K562 (cell line): Measurements from ENCODE around the gene SIRPA. TPM values are rescaled to one million over a fixed set of nuclear protein-coding genes. Genes with fewer than 3 reads are reported as not detected.

Source experiments
- ATAC-seq: fragments of 200-7000 bp; cut with Tn5 transposase; 3 replicates; pipeline ENCODE4 v1.9.1; 2020; ENCODE audit warnings: moderate library complexity
- BruUV-seq: library from RNA; stranded (reverse); fragments of 400-500 nt; replicated peaks from 2 replicates; lab custom pipeline; 2021; lab: Mats Ljungman, UMichigan
- CTCF ChIA-PET: fragments of 300-600 bp; formaldehyde crosslinking; extraction: SDS; loops from one replicate; lab custom pipeline; 2021; ENCODE audit warnings: low intra/inter-chr PET ratio; lab: Yijun Ruan, JAX
- POLR2A ChIA-PET: fragments of 300-600, 350-650 bp; sonication (Branson Sonifier 250); formaldehyde crosslinking; extraction: SDS; loops from one replicate; lab custom pipeline; 2021; ENCODE audit warnings: antibody characterized with exemption, inconsistent platforms; lab: Yijun Ruan, JAX
- DNase-seq, 4 experiments: peaks; one replicate each; pipeline versions ENCODE4 v3.0.0 to v3.0.0-alpha.2; 2011 to 2018; ENCODE audit warnings: low spot score in 3 of 4, mixed read lengths in 3 of 4; ENCODE audit errors: extremely low read depth in 1 of 4
- FAIRE-seq: peaks from 2 replicates; lab custom pipeline; 2011; peaks lifted over from hg19 to GRCh38; lab: Jason Lieb, UNC
- H2AFZ ChIP-seq: 2 replicates; pipeline ENCODE4 v1.6.0; 2011; ENCODE audit warnings: low read depth, low read length, control low read depth, inconsistent platforms
- H3K27ac ChIP-seq: fragments of 200-600 bp; 3 replicates; pipeline ENCODE4 v1.8.0; 2011; ENCODE audit warnings: low read depth, mild to moderate bottlenecking, control low read depth, inconsistent platforms, low read length, moderate library complexity, mixed read lengths; ENCODE audit errors: extremely low read depth
- H3K27me3 ChIP-seq, 2 experiments: fragments of 300-600 bp in 1 of 2; 2 replicates in 1 of 2; 3 replicates in 1 of 2; pipeline versions ENCODE4 v1.6.0 to v1.8.0; 2011; ENCODE audit warnings: inconsistent platforms in 2 of 2, low read length in 2 of 2, mild to moderate bottlenecking in 1 of 2, mixed read lengths in 1 of 2, moderate library complexity in 1 of 2; ENCODE audit not compliant: control insufficient read depth in 2 of 2, insufficient read depth in 2 of 2
- H3K36me3 ChIP-seq: fragments of 300-600 bp; 3 replicates; pipeline ENCODE4 v1.8.0; 2011; ENCODE audit warnings: mild to moderate bottlenecking, low read length, inconsistent platforms; ENCODE audit not compliant: control insufficient read depth, insufficient read depth
- H3K4me1 ChIP-seq, 2 experiments: fragments of 200-600 bp in 1 of 2; replicated peaks in 1 of 2; 2 replicates in 1 of 2; 3 replicates in 1 of 2; pipeline versions ENCODE4 v1.5.1 to v1.8.0; 2011; ENCODE audit warnings: inconsistent platforms in 2 of 2, low read length in 2 of 2, mild to moderate bottlenecking in 1 of 2, mixed read lengths in 1 of 2, moderate library complexity in 1 of 2; ENCODE audit not compliant: control insufficient read depth in 2 of 2, insufficient read depth in 2 of 2
- H3K4me2 ChIP-seq: 2 replicates; pipeline ENCODE4 v1.6.1; 2011; ENCODE audit warnings: low read length, control low read depth, inconsistent platforms, mixed read lengths; ENCODE audit not compliant: insufficient read depth
- H3K4me3 ChIP-seq: fragments of 200-600 bp; sonication (generic), shearing (Covaris generic); 2 replicates; pipeline ENCODE4 v1.5.1; 2016; ENCODE audit warnings: control low read depth, inconsistent platforms
- H3K79me2 ChIP-seq: fragments of 200-600 bp; 3 replicates; pipeline ENCODE4 v1.8.0; 2011; ENCODE audit warnings: low read length, inconsistent platforms; ENCODE audit not compliant: control insufficient read depth, insufficient read depth
- H3K9ac ChIP-seq, 2 experiments: 2 replicates each; pipeline versions ENCODE4 v1.6.0 to v1.6.1; 2011; ENCODE audit warnings: low read depth in 2 of 2, low read length in 2 of 2, control low read depth in 1 of 2, inconsistent platforms in 1 of 2, mild to moderate bottlenecking in 1 of 2, mixed read lengths in 1 of 2; ENCODE audit not compliant: insufficient read depth in 1 of 2
- H3K9me1 ChIP-seq: one replicate; pipeline ENCODE4 v1.6.0; 2011; ENCODE audit warnings: inconsistent platforms, mild to moderate bottlenecking, low read length, moderate library complexity; ENCODE audit not compliant: control insufficient read depth, insufficient read depth
- H3K9me3 ChIP-seq: replicated peaks from 2 replicates; pipeline ENCODE4 v1.5.1; 2011; ENCODE audit warnings: low read depth, low read length, inconsistent platforms; ENCODE audit not compliant: control insufficient read depth, insufficient read depth
- H4K20me1 ChIP-seq: replicated peaks from 2 replicates; pipeline ENCODE4 v1.6.1; 2011; ENCODE audit warnings: low read length, inconsistent platforms, mixed read lengths; ENCODE audit not compliant: control insufficient read depth, insufficient read depth
- ATF1 ChIP-seq, 2 experiments: fragments of 450-650 bp in 1 of 2; IDR thresholded peaks; 2 replicates each; pipeline ENCODE4 v1.6.1; 2016; ENCODE audit warnings: missing compliant biosample characterization in 1 of 2, missing genetic modification characterization in 1 of 2
- C11orf30 ChIP-seq: fragments of 450-650 bp; IDR thresholded peaks from 2 replicates; pipeline ENCODE4 v1.6.1; 2016; ENCODE audit warnings: low read depth, mild to moderate bottlenecking
- CHD4 ChIP-seq: fragments of 200-600 bp; sonication (generic); IDR thresholded peaks from 3 replicates; pipeline ENCODE4 v1.6.1; 2012; ENCODE audit warnings: low read depth, mild to moderate bottlenecking, mixed read lengths, low read length, inconsistent platforms; ENCODE audit not compliant: insufficient read depth, insufficient replicate concordance, poor library complexity, severe bottlenecking
- ETV1 ChIP-seq: fragments of 450-650 bp; conservative IDR thresholded peaks from 2 replicates; pipeline ENCODE4 v1.6.1; 2016; ENCODE audit warnings: missing genetic modification characterization, control low read depth, low read depth, missing compliant biosample characterization
- EZH2 ChIP-seq: IDR thresholded peaks from 2 replicates; pipeline ENCODE4 v1.6.1; 2012; ENCODE audit warnings: low read depth, mild to moderate bottlenecking, inconsistent platforms, low read length, borderline replicate concordance
- FOSL1 ChIP-seq: fragments of 200-800 bp; sonication (Bioruptor generic); conservative IDR thresholded peaks from 2 replicates; pipeline ENCODE4 v1.6.1; 2016; ENCODE audit warnings: missing genetic modification characterization, missing compliant biosample characterization
- MED1 ChIP-seq: sonication (generic); formaldehyde crosslinking; IDR thresholded peaks from 2 replicates; pipeline ENCODE4 v1.8.1; 2023; ENCODE audit warnings: missing genetic modification reagents, borderline replicate concordance
- MTA2 ChIP-seq: fragments of 450-650 bp; IDR thresholded peaks from 2 replicates; pipeline ENCODE4 v1.6.1; 2016; ENCODE audit warnings: low read depth
- NCOA1 ChIP-seq: fragments of 450-650 bp; IDR thresholded peaks from 2 replicates; pipeline ENCODE4 v1.6.1; 2016; ENCODE audit warnings: low read depth
- NFIC ChIP-seq: fragments of 450-650 bp; IDR thresholded peaks from 2 replicates; pipeline ENCODE4 v1.6.1; 2017; ENCODE audit warnings: mild to moderate bottlenecking, inconsistent platforms
- POLR2AphosphoS2 ChIP-seq: IDR thresholded peaks from 2 replicates; pipeline ENCODE4 v1.6.1; 2012; ENCODE audit warnings: low read length, improper control_type of control experiment
- SAFB2 ChIP-seq: fragments of 200-400 bp; formaldehyde crosslinking; IDR thresholded peaks from 2 replicates; pipeline ENCODE4 v1.6.1; 2018; ENCODE audit warnings: borderline replicate concordance, low read length, low read depth, moderate library complexity; ENCODE audit not compliant: severe bottlenecking
- SAP30 ChIP-seq: fragments of 200-600 bp; sonication (generic); IDR thresholded peaks from 2 replicates; pipeline ENCODE4 v1.6.1; 2012; ENCODE audit warnings: borderline replicate concordance, low read depth, mild to moderate bottlenecking, moderate library complexity, low read length, control low read depth, inconsistent platforms; ENCODE audit not compliant: insufficient read depth, poor library complexity, severe bottlenecking
- SMAD1 ChIP-seq: fragments of 150-350 bp; IDR thresholded peaks from 2 replicates; pipeline ENCODE4 v1.6.1; 2014; ENCODE audit warnings: low read length, low read depth; ENCODE audit not compliant: partially characterized antibody
- SMARCA4 ChIP-seq: fragments of 450-650 bp; IDR thresholded peaks from 2 replicates; pipeline ENCODE4 v1.6.1; 2016
- SUPT5H ChIP-seq: fragments of 450-650 bp; IDR thresholded peaks from 2 replicates; pipeline ENCODE4 v1.6.1; 2016
- U2AF2 ChIP-seq: fragments of 200-400 bp; formaldehyde crosslinking; optimal IDR thresholded peaks from 2 replicates; pipeline ENCODE3; 2017; ENCODE audit warnings: low read depth, mild to moderate bottlenecking, low read length
- ZKSCAN1 ChIP-seq: fragments of 150-350 bp; IDR thresholded peaks from 2 replicates; pipeline ENCODE4 v1.6.1; 2016; ENCODE audit warnings: low read depth, low read length
- WGBS: fragments of 100-300 bp; shearing (Covaris generic); methylation state at CpG from one replicate; pipeline ENCODE4 v1.1.6; 2016; ENCODE audit warnings: low coverage, mixed read lengths; ENCODE audit not compliant: insufficient coverage; ENCODE audit errors: missing lambda C conversion rate; 5-methylcytosine and 5-hydroxymethylcytosine counted together
- in situ Hi-C: fragments of 300-500 bp; cut with MboI; formaldehyde crosslinking; loops from 4 replicates; pipeline ENCODE4 v1.15.0; 2018; ENCODE audit warnings: inconsistent platforms, mixed read lengths
- intact Hi-C: fragments of 100-400 bp; cut with micrococcal nuclease; formaldehyde crosslinking; loops from 2 replicates; pipeline ENCODE4 v1.14.2; 2022
- polyA plus RNA-seq, 8 experiments: library from polyadenylated mRNA; depleted of rRNA in 4 of 8; stranded (reverse) in 5 of 8; unstranded in 3 of 8; fragments of >200 nt; fragmentation: Nextera tagmentation in 2 of 8; fragmentation: Illumina TruSeq in 1 of 8; extraction: Ambion mirVana in 2 of 8; extraction: Trizol in 1 of 8; gene quantifications; 2 replicates each; pipeline versions ENCODE4 v1.2.1 to v1.2.3, GENCODE V29; 2011 to 2014; ENCODE audit warnings: inconsistent platforms in 1 of 8, missing spikeins in 1 of 8
- total RNA-seq, 7 experiments: library from RNA; depleted of rRNA in 6 of 7; stranded (reverse); fragments of >200 nt in 6 of 7; fragmentation: Illumina TruSeq in 2 of 7; extraction: Trizol in 2 of 7; gene quantifications; 2 replicates each; pipeline versions ENCODE4 v1.2.1 to v1.2.3, GENCODE V29; 2011 to 2021; ENCODE audit warnings: low replicate concordance in 1 of 7
- TF ChIP-seq, protein P1 (sequence below), 2 experiments: IDR thresholded peaks; 2 replicates each; pipeline ENCODE4 v1.6.1; 2012; ENCODE audit warnings: improper control_type of control experiment in 2 of 2, low read depth in 2 of 2, low read length in 2 of 2, borderline replicate concordance in 1 of 2
- TF ChIP-seq, protein P2 (sequence below): fragments of 250-450 bp; sonication (Bioruptor Pico); IDR thresholded peaks from 2 replicates; pipeline ENCODE4 v1.8.0; 2021; ENCODE audit warnings: moderate library complexity, mild to moderate bottlenecking, inconsistent platforms

The SIRPA gene
- total and polyA plus RNA-seq, 9 of the 15 experiments (the other 6 are each of a cell fraction or from before 2014, with no cell fraction given), result 0.01 to 0.40 (median 0.11) TPM; not detected in 2

DNA sequence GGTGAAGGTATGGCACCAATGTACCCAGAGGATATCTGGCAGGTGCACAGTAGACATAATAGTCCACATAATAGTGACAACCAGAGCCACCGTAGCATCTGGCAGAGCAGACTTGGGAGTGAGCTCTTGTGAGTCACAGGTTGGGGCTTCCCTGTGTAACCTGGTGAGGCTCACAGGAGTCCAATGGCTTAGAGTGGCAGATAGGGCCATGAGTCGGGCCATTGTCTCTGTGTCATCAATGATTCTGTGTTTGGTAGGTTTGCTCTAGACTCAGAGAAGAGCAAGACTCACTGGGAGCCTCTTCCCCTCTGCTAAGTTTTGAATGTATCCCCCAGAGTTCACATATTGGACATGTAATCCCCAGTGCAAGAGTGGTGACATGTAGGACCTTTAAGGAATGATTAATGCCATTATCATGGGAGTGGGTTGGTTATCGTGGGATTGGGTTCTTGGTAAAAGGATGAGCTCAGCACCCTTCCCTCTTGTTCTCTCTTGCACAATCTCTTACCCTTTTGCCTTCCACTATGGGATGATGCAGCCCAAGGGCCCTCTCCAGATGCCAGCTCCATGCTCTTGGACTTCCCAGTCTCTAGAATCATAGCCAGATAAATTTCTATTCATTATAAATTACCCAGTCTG is 22.6 kb upstream of the SIRPA start:
- DNase-seq, result no peak
- in situ Hi-C loops, result no loop called here
- POLR2A ChIA-PET, result no interaction called here

More for the DNA sequence above, 22.6 kb upstream of the SIRPA start:
- intact Hi-C loops, result no loop called here
- no peak for FAIRE-seq
- no TSS peak for BruUV-seq
- no peak overlapping the region for H2AFZ ChIP-seq
- no peak overlapping the region for H3K4me2 ChIP-seq
- no peaks in the 10 kb centered on the region for H3K4me1 ChIP-seq
- no peak for ATAC-seq
- TF ChIP-seq SUPT5H (no peak), EZH2 (no peak), ZKSCAN1 (no peak), SMAD1 (no peak), SAP30 (no peak), ATF1 (CRISPR knock-in tag; IDR thresholded peaks at IDR 0.05) (no peak), ATF1 (tag; IDR thresholded peaks at IDR 0.05) (no peak), NCOA1 (no peak), SAFB2 (no peak), C11orf30 (no peak), NFIC (no peak), SMARCA4 (no peak), ETV1 (tag) (no peak), POLR2AphosphoS2 (no peak), MTA2 (no peak), MED1 (CRISPR knock-in tag) (no peak), FOSL1 (tag) (no peak), U2AF2 (no peak), CHD4 (no peak)
- TF ChIP-seq, protein P1, sequence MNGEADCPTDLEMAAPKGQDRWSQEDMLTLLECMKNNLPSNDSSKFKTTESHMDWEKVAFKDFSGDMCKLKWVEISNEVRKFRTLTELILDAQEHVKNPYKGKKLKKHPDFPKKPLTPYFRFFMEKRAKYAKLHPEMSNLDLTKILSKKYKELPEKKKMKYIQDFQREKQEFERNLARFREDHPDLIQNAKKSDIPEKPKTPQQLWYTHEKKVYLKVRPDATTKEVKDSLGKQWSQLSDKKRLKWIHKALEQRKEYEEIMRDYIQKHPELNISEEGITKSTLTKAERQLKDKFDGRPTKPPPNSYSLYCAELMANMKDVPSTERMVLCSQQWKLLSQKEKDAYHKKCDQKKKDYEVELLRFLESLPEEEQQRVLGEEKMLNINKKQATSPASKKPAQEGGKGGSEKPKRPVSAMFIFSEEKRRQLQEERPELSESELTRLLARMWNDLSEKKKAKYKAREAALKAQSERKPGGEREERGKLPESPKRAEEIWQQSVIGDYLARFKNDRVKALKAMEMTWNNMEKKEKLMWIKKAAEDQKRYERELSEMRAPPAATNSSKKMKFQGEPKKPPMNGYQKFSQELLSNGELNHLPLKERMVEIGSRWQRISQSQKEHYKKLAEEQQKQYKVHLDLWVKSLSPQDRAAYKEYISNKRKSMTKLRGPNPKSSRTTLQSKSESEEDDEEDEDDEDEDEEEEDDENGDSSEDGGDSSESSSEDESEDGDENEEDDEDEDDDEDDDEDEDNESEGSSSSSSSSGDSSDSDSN (IDR thresholded peaks at IDR 0.05; ENCODE audit: borderline replicate concordance in 1 of 2, low read depth in 2 of 2, low read length in 2 of 2), result no peak
- TF ChIP-seq, protein P2, sequence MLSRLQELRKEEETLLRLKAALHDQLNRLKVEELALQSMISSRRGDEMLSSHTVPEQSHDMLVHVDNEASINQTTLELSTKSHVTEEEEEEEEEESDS (CRISPR knock-in tag), result no peak
- TF ChIP-seq, all 486 proteins: peak for 0
- no peak overlapping the region for H3K9ac ChIP-seq
- H3K4me3 ChIP-seq, result no peak overlapping the region
- CTCF ChIA-PET, result no interaction called here
- no peaks in the 10 kb centered on the region for H4K20me1 ChIP-seq
- no peaks in the 10 kb centered on the region for H3K27me3 ChIP-seq
- WGBS, result 10% methylated on average over 3 of the region's 3 CpGs
- no peaks in the 10 kb centered on the region for H3K79me2 ChIP-seq
- H3K9me3 ChIP-seq, result no peaks in the 10 kb centered on the region
- no peaks in the 10 kb centered on the region for H3K36me3 ChIP-seq
- H3K9me1 ChIP-seq, result no peaks in the 10 kb centered on the region
- no peak overlapping the region for H3K27ac ChIP-seq
